GM21717 (cell line): ENCODE results near the gene RNFT2.
"Not testable (repeated sequence)": the region's sequence is repeated elsewhere in the genome, so short reads cannot be mapped to it uniquely, and the experiment has no call there.

Source experiments
- ATAC-seq: cut with Tn5 transposase; IDR thresholded peaks from one replicate; pipeline ENCODE4 v1.9.1; 2021; ENCODE audit warnings: mild to moderate bottlenecking, moderate library complexity; ENCODE audit not compliant: unreplicated experiment

RNFT2 gene

GRCh38 chr12:116742787-116743186 is 4.7 kb downstream of the RNFT2 start:
- ATAC-seq = not testable (repeated sequence)

- no peak for ATAC-seq
Observed at GRCh38 chr12:116744766-116745165, 6.7 kb downstream of the RNFT2 start.

- no peak for ATAC-seq
Observed at GRCh38 chr12:116745554-116745953, 7.4 kb downstream of the RNFT2 start.

- ATAC-seq = no peak
Observed at GRCh38 chr12:116749884-116750283, 11.8 kb downstream of the RNFT2 start.

- no peak for ATAC-seq
Observed at GRCh38 chr12:116750298-116750697, 12.2 kb downstream of the RNFT2 start.

- not testable (repeated sequence) for ATAC-seq
Observed at GRCh38 chr12:116754097-116754496, 16.0 kb downstream of the RNFT2 start.

GRCh38 chr12:116754783-116755182 is 16.7 kb downstream of the RNFT2 start:
- ATAC-seq = not testable (repeated sequence)

- ATAC-seq = no peak
Observed at GRCh38 chr12:116759783-116760621, 21.9 kb downstream of the RNFT2 start.

GRCh38 chr12:116760622-116761020 is 22.5 kb downstream of the RNFT2 start:
- no peak for ATAC-seq

GRCh38 chr12:116761499-116761898 is 23.4 kb downstream of the RNFT2 start:
- no peak for ATAC-seq

GRCh38 chr12:116765271-116765670 is 27.2 kb downstream of the RNFT2 start:
- ATAC-seq = no peak

- ATAC-seq = no peak
Observed at GRCh38 chr12:116766285-116766684, 28.2 kb downstream of the RNFT2 start.

- ATAC-seq = no peak
Observed at GRCh38 chr12:116766746-116767145, 28.6 kb downstream of the RNFT2 start.

- ATAC-seq = no peak
Observed at GRCh38 chr12:116771651-116772050, 33.5 kb downstream of the RNFT2 start.

- no peak for ATAC-seq
Observed at GRCh38 chr12:116773276-116773731, 35.2 kb downstream of the RNFT2 start.

- ATAC-seq = no peak
Observed at GRCh38 chr12:116774020-116774419, 35.9 kb downstream of the RNFT2 start.

- ATAC-seq = no peak
Observed at GRCh38 chr12:116777245-116777644, 39.1 kb downstream of the RNFT2 start.

GRCh38 chr12:116779597-116779996 is 41.5 kb downstream of the RNFT2 start:
- no peak for ATAC-seq

- no peak for ATAC-seq
Observed at GRCh38 chr12:116780942-116781341, 42.8 kb downstream of the RNFT2 start.

GRCh38 chr12:116783525-116784237 is 45.6 kb downstream of the RNFT2 start:
- no peak for ATAC-seq

GRCh38 chr12:116784238-116784612 is 46.1 kb downstream of the RNFT2 start:
- no peak for ATAC-seq

GRCh38 chr12:116789562-116789961 is 51.4 kb downstream of the RNFT2 start:
- ATAC-seq = not testable (repeated sequence)
